ENCODE data around the gene SMYD2.

Gene SMYD2

GRCh38 chr1:214259353-214259977 lies 21.5 kb upstream of the SMYD2 start:
- no peak overlapping the region for H2AFZ ChIP-seq (ENCODE audit: insufficient read depth, low read length, poor library complexity)
- H3K4me3 ChIP-seq (ENCODE audit: low read depth, low read length): no peak overlapping the region
- H2AK5ac ChIP-seq (ENCODE audit: low read length): no peak overlapping the region
- H3K4me1 ChIP-seq (ENCODE audit: control insufficient read depth in 1 of 2, insufficient read depth in 2 of 2, low read length in 2 of 2): peaks cover 2 to 9% of the 10 kb centered on the region in 2 experiments
- H4K12ac ChIP-seq (ENCODE audit: low read depth, low read length): no peak overlapping the region
- H3K4me2 ChIP-seq (ENCODE audit: low read length): no peak overlapping the region
- no peak for DNase-seq
- H3K4ac ChIP-seq (ENCODE audit: low read depth, low read length): no peak overlapping the region
- no peak overlapping the region for H2BK5ac ChIP-seq (ENCODE audit: low read depth, low read length, poor library complexity)
- H4K91ac ChIP-seq (ENCODE audit: low read depth, low read length): peak overlapping the region; percentile 26
- H3K23ac ChIP-seq (ENCODE audit: low read length): no peak overlapping the region
- no peak overlapping the region for H2BK120ac ChIP-seq (ENCODE audit: insufficient read depth, low read length, poor library complexity)
- H3K27me3 ChIP-seq (ENCODE audit: insufficient read depth, low read length): no peaks in the 10 kb centered on the region
- no peaks in the 10 kb centered on the region for H3K36me3 ChIP-seq (ENCODE audit: control insufficient read depth in 1 of 2, insufficient read depth in 2 of 2, low read length in 2 of 2)
- H3K9ac ChIP-seq (ENCODE audit: low read length): no peak overlapping the region
- peaks cover 3% of the 10 kb centered on the region for H3K9me3 ChIP-seq (ENCODE audit: insufficient read depth, low read depth, low read length)
- no peak overlapping the region for H3K14ac ChIP-seq (ENCODE audit: low read length)
- no peak overlapping the region for H4K8ac ChIP-seq (ENCODE audit: low read depth, low read length)
- H3K27ac ChIP-seq (ENCODE audit: low read depth, low read length): no peak overlapping the region
- peak overlapping the region; percentile 38 for H2BK12ac ChIP-seq (ENCODE audit: low read length)
- H3K79me1 ChIP-seq (ENCODE audit: low read length): no peaks in the 10 kb centered on the region
- no peak overlapping the region for H3K18ac ChIP-seq (ENCODE audit: low read length)
- no CpG with 5 or more reads among the region's 2 CpGs for WGBS (ENCODE audit: extremely low coverage, insufficient coverage, insufficient read length)
- no peaks in the 10 kb centered on the region for H3K79me2 ChIP-seq (ENCODE audit: control insufficient read depth, insufficient read depth, low read length, poor library complexity)

GRCh38 chr1:214260561-214261205 lies 20.3 kb upstream of the SMYD2 start:
- Histone ChIP-seq H4K12ac (ENCODE audit: low read depth, low read length) (no peak overlapping the region), H3K79me2 (ENCODE audit: control insufficient read depth, insufficient read depth, low read length, poor library complexity) (no peaks in the 10 kb centered on the region), H3K23ac (ENCODE audit: low read length) (no peak overlapping the region), H3K79me1 (ENCODE audit: low read length) (no peaks in the 10 kb centered on the region), H3K4me2 (ENCODE audit: low read length) (no peak overlapping the region), H3K4me1 (ENCODE audit: control insufficient read depth in 1 of 2, insufficient read depth in 2 of 2, low read length in 2 of 2) (peaks cover 2 to 9% of the 10 kb centered on the region in 2 experiments), H2BK120ac (ENCODE audit: insufficient read depth, low read length, poor library complexity) (no peak overlapping the region), H4K8ac (ENCODE audit: low read depth, low read length) (no peak overlapping the region), H3K36me3 (ENCODE audit: control insufficient read depth in 1 of 2, insufficient read depth in 2 of 2, low read length in 2 of 2) (no peaks in the 10 kb centered on the region), H2BK12ac (ENCODE audit: low read length) (no peak overlapping the region), H3K9me3 (ENCODE audit: insufficient read depth, low read depth, low read length) (peaks cover 3% of the 10 kb centered on the region), H3K4me3 (ENCODE audit: low read depth, low read length) (no peak overlapping the region), H3K9ac (ENCODE audit: low read length) (no peak overlapping the region), H3K27ac (ENCODE audit: low read depth, low read length) (no peak overlapping the region), H3K4ac (ENCODE audit: low read depth, low read length) (no peak overlapping the region), H4K91ac (ENCODE audit: low read depth, low read length) (no peak overlapping the region), H2AK5ac (ENCODE audit: low read length) (no peak overlapping the region), H3K27me3 (ENCODE audit: insufficient read depth, low read length) (no peaks in the 10 kb centered on the region), H3K14ac (ENCODE audit: low read length) (no peak overlapping the region), H2AFZ (ENCODE audit: insufficient read depth, low read length, poor library complexity) (no peak overlapping the region), H2BK5ac (ENCODE audit: low read depth, low read length, poor library complexity) (no peak overlapping the region), H3K18ac (ENCODE audit: low read length) (no peak overlapping the region)
- no CpG with 5 or more reads among the region's 3 CpGs for WGBS (ENCODE audit: extremely low coverage, insufficient coverage, insufficient read length)
- no peak for DNase-seq

GRCh38 chr1:214261206-214262123 lies 19.5 kb upstream of the SMYD2 start:
- H3K4ac ChIP-seq (ENCODE audit: low read depth, low read length): no peak overlapping the region
- H3K4me1 ChIP-seq (ENCODE audit: control insufficient read depth in 1 of 2, insufficient read depth in 2 of 2, low read length in 2 of 2): peaks cover 2 to 9% of the 10 kb centered on the region in 2 experiments
- peak overlapping the region; percentile 29 for H3K9ac ChIP-seq (ENCODE audit: low read length)
- no peak overlapping the region for H2BK5ac ChIP-seq (ENCODE audit: low read depth, low read length, poor library complexity)
- peak overlapping the region; percentile 29 for H3K4me2 ChIP-seq (ENCODE audit: low read length)
- no peak overlapping the region for H4K12ac ChIP-seq (ENCODE audit: low read depth, low read length)
- H3K23ac ChIP-seq (ENCODE audit: low read length): no peak overlapping the region
- no peaks in the 10 kb centered on the region for H3K79me1 ChIP-seq (ENCODE audit: low read length)
- no CpG with 5 or more reads among the region's 15 CpGs for WGBS (ENCODE audit: extremely low coverage, insufficient coverage, insufficient read length)
- no peak overlapping the region for H3K27ac ChIP-seq (ENCODE audit: low read depth, low read length)
- no peak overlapping the region for H3K14ac ChIP-seq (ENCODE audit: low read length)
- no peaks in the 10 kb centered on the region for H3K36me3 ChIP-seq (ENCODE audit: control insufficient read depth in 1 of 2, insufficient read depth in 2 of 2, low read length in 2 of 2)
- no peak overlapping the region for H4K91ac ChIP-seq (ENCODE audit: low read depth, low read length)
- H3K27me3 ChIP-seq (ENCODE audit: insufficient read depth, low read length): no peaks in the 10 kb centered on the region
- peaks cover 3% of the 10 kb centered on the region for H3K9me3 ChIP-seq (ENCODE audit: insufficient read depth, low read depth, low read length)
- no peak overlapping the region for H2BK120ac ChIP-seq (ENCODE audit: insufficient read depth, low read length, poor library complexity)
- no peak overlapping the region for H3K4me3 ChIP-seq (ENCODE audit: low read depth, low read length)
- H2AFZ ChIP-seq (ENCODE audit: insufficient read depth, low read length, poor library complexity): no peak overlapping the region
- H2AK5ac ChIP-seq (ENCODE audit: low read length): no peak overlapping the region
- H2BK12ac ChIP-seq (ENCODE audit: low read length): peak overlapping the region; percentile 6
- no peak overlapping the region for H3K18ac ChIP-seq (ENCODE audit: low read length)
- no peaks in the 10 kb centered on the region for H3K79me2 ChIP-seq (ENCODE audit: control insufficient read depth, insufficient read depth, low read length, poor library complexity)
- H4K8ac ChIP-seq (ENCODE audit: low read depth, low read length): no peak overlapping the region
- DNase-seq: peak; percentile 82 to 89

- Histone ChIP-seq H3K79me2 (ENCODE audit: control insufficient read depth, insufficient read depth, low read length, poor library complexity) (no peaks in the 10 kb centered on the region), H3K23ac (ENCODE audit: low read length) (no peak overlapping the region), H3K14ac (ENCODE audit: low read length) (no peak overlapping the region), H3K4me3 (ENCODE audit: low read depth, low read length) (no peak overlapping the region), H2AK5ac (ENCODE audit: low read length) (no peak overlapping the region), H3K18ac (ENCODE audit: low read length) (no peak overlapping the region), H4K91ac (ENCODE audit: low read depth, low read length) (no peak overlapping the region), H3K9me3 (ENCODE audit: insufficient read depth, low read depth, low read length) (peaks cover 3% of the 10 kb centered on the region), H3K9ac (ENCODE audit: low read length) (no peak overlapping the region), H2AFZ (ENCODE audit: insufficient read depth, low read length, poor library complexity) (no peak overlapping the region), H3K27ac (ENCODE audit: low read depth, low read length) (no peak overlapping the region), H2BK12ac (ENCODE audit: low read length) (no peak overlapping the region), H4K12ac (ENCODE audit: low read depth, low read length) (no peak overlapping the region), H4K8ac (ENCODE audit: low read depth, low read length) (no peak overlapping the region), H2BK120ac (ENCODE audit: insufficient read depth, low read length, poor library complexity) (no peak overlapping the region), H3K79me1 (ENCODE audit: low read length) (no peaks in the 10 kb centered on the region), H2BK5ac (ENCODE audit: low read depth, low read length, poor library complexity) (no peak overlapping the region), H3K4ac (ENCODE audit: low read depth, low read length) (no peak overlapping the region), H3K27me3 (ENCODE audit: insufficient read depth, low read length) (no peaks in the 10 kb centered on the region), H3K36me3 (ENCODE audit: control insufficient read depth in 1 of 2, insufficient read depth in 2 of 2, low read length in 2 of 2) (no peaks in the 10 kb centered on the region), H3K4me1 (ENCODE audit: control insufficient read depth in 1 of 2, insufficient read depth in 2 of 2, low read length in 2 of 2) (peaks cover 2 to 9% of the 10 kb centered on the region in 2 experiments), H3K4me2 (ENCODE audit: low read length) (no peak overlapping the region)
- no peak for DNase-seq
- WGBS (ENCODE audit: extremely low coverage, insufficient coverage, insufficient read length): no CpG with 5 or more reads among the region's 4 CpGs
Measured at GRCh38 chr1:214264196-214264595, 16.8 kb upstream of the SMYD2 start.

Measured in trophoblast cell (in vitro differentiated cells and primary cell).